HepG2 (cell line): ENCODE measurements around the gene TNFAIP3. TPM values are rescaled to one million over a fixed set of nuclear protein-coding genes. Genes with fewer than 3 reads are reported as not detected.

Experiments used
- ARHGAP35 ChIP-seq: sonication (generic); formaldehyde crosslinking; IDR thresholded peaks from 2 replicates; pipeline ENCODE4 v1.9.0; 2022; ENCODE audit warnings: mild to moderate bottlenecking, inconsistent platforms, moderate library complexity, missing genetic modification reagents, borderline replicate concordance
- ARNT ChIP-seq: fragments of 450-650 bp; IDR thresholded peaks from 2 replicates; pipeline ENCODE4 v1.6.1; 2017
- ARNTL ChIP-seq: sonication (generic); formaldehyde crosslinking; IDR thresholded peaks from 2 replicates; pipeline ENCODE4 v1.4.0; 2020; ENCODE audit warnings: mild to moderate bottlenecking, missing genetic modification reagents
- ATAD3A ChIP-seq: sonication (generic); formaldehyde crosslinking; IDR thresholded peaks from 2 replicates; pipeline ENCODE4 v1.4.0; 2020; ENCODE audit warnings: missing genetic modification reagents
- EP300 ChIP-seq, 3 experiments: sonication (generic) in 1 of 3; formaldehyde crosslinking in 1 of 3; IDR thresholded peaks; 2 replicates each; pipeline versions ENCODE4 v1.5.1 to v1.6.1; 2011 to 2020; ENCODE audit warnings: low read depth in 2 of 3, low read length in 2 of 3, borderline replicate concordance in 1 of 3, improper control_type of control experiment in 1 of 3, mild to moderate bottlenecking in 1 of 3, missing genetic modification reagents in 1 of 3, moderate library complexity in 1 of 3
- HINFP ChIP-seq: sonication (generic); formaldehyde crosslinking; IDR thresholded peaks from 2 replicates; pipeline ENCODE4 v1.4.0; 2020; ENCODE audit warnings: low read depth, mild to moderate bottlenecking, missing genetic modification reagents
- HNRNPLL ChIP-seq: fragments of 200-400 bp; formaldehyde crosslinking; IDR thresholded peaks from 2 replicates; pipeline ENCODE4 v1.6.1; 2017; ENCODE audit warnings: mild to moderate bottlenecking, low read depth, low read length; ENCODE audit not compliant: poor library complexity, severe bottlenecking
- JDP2 ChIP-seq: sonication (generic); formaldehyde crosslinking; IDR thresholded peaks from 2 replicates; pipeline ENCODE4 v1.8.1; 2022; ENCODE audit warnings: missing genetic modification reagents, borderline replicate concordance
- NFE2L1 ChIP-seq: sonication (generic); formaldehyde crosslinking; IDR thresholded peaks from 2 replicates; pipeline ENCODE4 v1.4.0; 2020; ENCODE audit warnings: missing genetic modification reagents, mild to moderate bottlenecking, borderline replicate concordance
- NR2F6 ChIP-seq, 2 experiments: IDR thresholded peaks; 2 replicates each; pipeline ENCODE4 v1.6.1; 2016; ENCODE audit warnings: antibody characterized with exemption in 1 of 2, mild to moderate bottlenecking in 1 of 2
- RNF2 ChIP-seq: fragments of 450-650 bp; conservative IDR thresholded peaks from 2 replicates; pipeline ENCODE4 v1.6.1; 2016; ENCODE audit warnings: low read depth
- TOPORS ChIP-seq: sonication (generic); formaldehyde crosslinking; IDR thresholded peaks from 2 replicates; pipeline ENCODE4 v1.8.0; 2023; ENCODE audit warnings: mild to moderate bottlenecking, missing genetic modification reagents
- ZNF143 ChIP-seq: sonication (generic); formaldehyde crosslinking; IDR thresholded peaks from 2 replicates; pipeline ENCODE4 v1.4.0; 2020; ENCODE audit warnings: missing genetic modification reagents
- ZNF225 ChIP-seq: sonication (generic); formaldehyde crosslinking; IDR thresholded peaks from 2 replicates; pipeline ENCODE4 v1.4.0; 2020; ENCODE audit warnings: mild to moderate bottlenecking, missing genetic modification reagents
- ZNF263 ChIP-seq: sonication (generic); formaldehyde crosslinking; IDR thresholded peaks from 2 replicates; pipeline ENCODE4 v1.4.0; 2020; ENCODE audit warnings: missing genetic modification reagents
- ZNF274 ChIP-seq: sonication (generic); formaldehyde crosslinking; IDR thresholded peaks from 2 replicates; pipeline ENCODE4 v1.5.1; 2020; ENCODE audit warnings: mild to moderate bottlenecking, missing genetic modification reagents
- ZNF329 ChIP-seq: sonication (generic); formaldehyde crosslinking; IDR thresholded peaks from 2 replicates; pipeline ENCODE4 v1.9.0; 2021; ENCODE audit warnings: low read depth, mild to moderate bottlenecking, missing genetic modification reagents
- ZNF34 ChIP-seq: sonication (generic); formaldehyde crosslinking; IDR thresholded peaks from 2 replicates; pipeline ENCODE4 v1.4.0; 2020; ENCODE audit warnings: mild to moderate bottlenecking, missing genetic modification reagents, borderline replicate concordance
- ZNF543 ChIP-seq: sonication (generic); formaldehyde crosslinking; IDR thresholded peaks from 2 replicates; pipeline ENCODE4 v1.4.0; 2020; ENCODE audit warnings: mild to moderate bottlenecking, missing genetic modification reagents
- ZNF644 ChIP-seq: IDR thresholded peaks from 2 replicates; pipeline ENCODE4 v1.6.1; 2016; ENCODE audit warnings: low read depth
- ZNF704 ChIP-seq: sonication (generic); formaldehyde crosslinking; IDR thresholded peaks from 2 replicates; pipeline ENCODE4 v1.8.1; 2023; ENCODE audit warnings: mild to moderate bottlenecking, inconsistent platforms, moderate library complexity, missing genetic modification reagents, borderline replicate concordance
- polyA plus RNA-seq, 8 experiments: library from polyadenylated mRNA; depleted of rRNA in 3 of 8; stranded (reverse) in 7 of 8; unstranded in 1 of 8; fragments of >200 nt; fragmentation: Illumina TruSeq in 4 of 8; extraction: Trizol in 4 of 8; gene quantifications; 2 replicates each; pipeline versions ENCODE4 v1.2.1 to v1.2.3, GENCODE V29; 2011 to 2016; ENCODE audit warnings: low read depth in 4 of 8, missing spikeins in 1 of 8, mixed read lengths in 1 of 8; ENCODE audit not compliant: insufficient read depth in 1 of 8
- total RNA-seq, 5 experiments: library from RNA; depleted of rRNA; stranded (reverse); fragments of >200 nt; fragmentation: Illumina TruSeq; extraction: Trizol; gene quantifications; 2 replicates each; pipeline ENCODE4 v1.2.3, GENCODE V29; 2016; ENCODE audit warnings: low read depth in 1 of 5
- TF ChIP-seq, protein P1 (sequence below): sonication (generic); formaldehyde crosslinking; IDR thresholded peaks from 2 replicates; pipeline ENCODE4 v1.5.0; 2020; ENCODE audit warnings: missing genetic modification reagents
- TF ChIP-seq, protein P2 (sequence below): sonication (generic); formaldehyde crosslinking; IDR thresholded peaks from 2 replicates; pipeline ENCODE4 v1.4.0; 2020; ENCODE audit warnings: missing genetic modification reagents

The TNFAIP3 gene
- total and polyA plus RNA-seq, 2 of the 13 experiments (the other 11 are each of a cell fraction or from before 2014, with no cell fraction given): 28.2 to 47.1 TPM

DNA sequence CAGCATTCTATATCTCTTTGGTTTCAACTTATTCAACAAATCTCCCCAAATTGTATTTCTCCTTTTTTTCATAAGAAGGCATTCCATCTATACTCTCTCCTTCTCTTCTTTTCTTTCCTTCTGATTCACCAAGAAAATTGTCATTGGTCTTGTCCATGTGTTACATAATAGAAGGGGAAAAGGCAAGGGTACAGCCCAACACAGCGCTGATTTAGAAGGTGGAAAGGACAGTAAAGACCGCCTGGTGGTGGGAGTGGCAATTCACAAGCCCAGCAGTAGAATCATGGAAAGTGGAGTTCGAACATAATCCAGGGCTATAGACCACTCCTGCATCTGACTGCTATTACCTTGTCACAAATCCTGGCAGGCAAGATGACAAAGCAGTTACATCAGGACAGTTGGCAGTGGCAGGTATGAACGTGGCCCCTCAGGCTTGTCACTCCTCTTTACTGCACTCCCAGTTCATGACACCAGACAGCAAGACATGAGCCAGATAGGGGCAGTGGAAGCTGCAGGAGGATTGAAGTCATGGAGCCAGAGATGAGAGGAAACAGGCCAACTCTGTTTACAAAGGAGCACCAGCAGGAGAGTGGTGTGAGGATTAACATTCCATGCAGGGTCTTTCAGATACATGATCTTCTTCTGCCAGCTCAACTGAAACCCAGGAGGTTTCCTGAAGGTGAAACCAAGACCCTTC, 2.1 kb upstream of the TNFAIP3 start (continued):
- TF ChIP-seq ZNF704 (CRISPR knock-in tag) (0 out of 2 replicates have a peak, but pooled peaks have one; percentile 21), JDP2 (CRISPR knock-in tag) (no peak), ZNF329 (CRISPR knock-in tag) (no peak), HNRNPLL (no peak), TOPORS (no peak), EP300 (IDR thresholded peaks at IDR 0.05; ENCODE audit: low read depth in 2 of 2, low read length in 2 of 2) (no peak), EP300 (CRISPR knock-in tag; IDR thresholded peaks at IDR 0.05; ENCODE audit: borderline replicate concordance) (0 out of 2 replicates have a peak, but pooled peaks have one; percentile 28), ZNF34 (CRISPR knock-in tag) (no peak), ARNTL (CRISPR knock-in tag) (no peak), HINFP (CRISPR knock-in tag) (no peak), ZNF543 (no peak), RNF2 (no peak), ATAD3A (CRISPR knock-in tag) (no peak), ZNF225 (CRISPR knock-in tag) (no peak), NR2F6 (IDR thresholded peaks at IDR 0.05) (no peak), NR2F6 (CRISPR knock-in tag; IDR thresholded peaks at IDR 0.05) (0 out of 2 replicates have a peak, but pooled peaks have one; percentile 6), ZNF644 (no peak; the same call in 1 of the 2 replicates), ZNF143 (CRISPR knock-in tag) (no peak), ZNF263 (CRISPR knock-in tag) (peak; percentile 92), ARHGAP35 (CRISPR knock-in tag) (no peak), ZNF274 (CRISPR knock-in tag) (peak; percentile 53; the same call in 1 of the 2 replicates), NFE2L1 (CRISPR knock-in tag) (no peak), ARNT (no peak)
- TF ChIP-seq, protein P1, sequence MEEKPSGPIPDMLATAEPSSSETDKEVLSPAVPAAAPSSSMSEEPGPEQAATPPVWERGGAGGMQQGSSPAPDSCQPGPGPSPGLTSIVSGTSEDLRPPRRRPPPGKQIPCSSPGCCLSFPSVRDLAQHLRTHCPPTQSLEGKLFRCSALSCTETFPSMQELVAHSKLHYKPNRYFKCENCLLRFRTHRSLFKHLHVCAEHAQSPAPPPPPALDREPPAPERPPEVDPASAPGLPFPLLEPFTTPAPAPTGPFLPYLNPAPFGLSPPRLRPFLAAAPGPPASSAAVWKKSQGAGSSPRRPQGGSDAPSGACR: no peak
- TF ChIP-seq, protein P2, sequence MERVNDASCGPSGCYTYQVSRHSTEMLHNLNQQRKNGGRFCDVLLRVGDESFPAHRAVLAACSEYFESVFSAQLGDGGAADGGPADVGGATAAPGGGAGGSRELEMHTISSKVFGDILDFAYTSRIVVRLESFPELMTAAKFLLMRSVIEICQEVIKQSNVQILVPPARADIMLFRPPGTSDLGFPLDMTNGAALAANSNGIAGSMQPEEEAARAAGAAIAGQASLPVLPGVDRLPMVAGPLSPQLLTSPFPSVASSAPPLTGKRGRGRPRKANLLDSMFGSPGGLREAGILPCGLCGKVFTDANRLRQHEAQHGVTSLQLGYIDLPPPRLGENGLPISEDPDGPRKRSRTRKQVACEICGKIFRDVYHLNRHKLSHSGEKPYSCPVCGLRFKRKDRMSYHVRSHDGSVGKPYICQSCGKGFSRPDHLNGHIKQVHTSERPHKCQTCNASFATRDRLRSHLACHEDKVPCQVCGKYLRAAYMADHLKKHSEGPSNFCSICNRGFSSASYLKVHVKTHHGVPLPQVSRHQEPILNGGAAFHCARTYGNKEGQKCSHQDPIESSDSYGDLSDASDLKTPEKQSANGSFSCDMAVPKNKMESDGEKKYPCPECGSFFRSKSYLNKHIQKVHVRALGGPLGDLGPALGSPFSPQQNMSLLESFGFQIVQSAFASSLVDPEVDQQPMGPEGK (CRISPR knock-in tag): 0 out of 2 replicates have a peak, but pooled peaks have one; percentile 10
